ENCODE results near the gene FXYD7.

DNA sequence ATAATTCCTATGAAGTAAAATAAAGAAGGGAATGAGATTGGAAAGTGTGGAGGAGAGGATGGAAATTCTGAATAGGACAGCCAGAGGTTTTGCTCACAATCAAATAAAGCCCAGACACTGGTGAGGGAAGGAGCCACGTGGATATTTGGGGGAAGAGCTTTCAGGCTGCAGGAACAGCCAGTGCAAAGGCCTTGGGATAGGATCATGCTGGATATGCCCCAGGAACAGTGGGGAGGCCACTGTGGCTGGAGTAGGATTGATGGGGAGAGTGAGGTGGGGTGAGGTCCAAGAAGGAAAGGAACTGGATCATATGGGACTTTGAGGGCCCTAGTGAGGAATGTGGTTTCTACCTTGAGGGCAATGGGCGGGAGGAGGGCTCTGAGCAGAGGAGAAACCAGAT is 7.4 kb downstream of the FXYD7 start:
- TF ChIP-seq CTCF (conservative IDR thresholded peaks at IDR 0.05 in 1 of 2, IDR thresholded peaks at IDR 0.05 in 1 of 2; ENCODE audit: extremely low read depth in 1 of 2, insufficient read depth in 1 of 2, low read depth in 1 of 2, low read length in 2 of 2), result no peak
- TF ChIP-seq EZH2 (IDR thresholded peaks at IDR 0.05; ENCODE audit: borderline replicate concordance, low read length), result no peak
